Mucosa of descending colon (tissue), 3 donors: ENCODE results near the gene TEK. TPM values are rescaled to one million over a fixed set of nuclear protein-coding genes. Genes with fewer than 3 reads are reported as not detected.

Experiments used
- ATAC-seq: fragments of 200-7000 bp; cut with Tn5 transposase; one replicate; pipeline ENCODE4 v1.9.1; 2020; ENCODE audit warnings: mild to moderate bottlenecking, moderate library complexity
- DNase-seq, 3 donors: peaks; one replicate each; pipeline ENCODE4 v3.0.0-alpha.2; 2020
- H3K36me3 ChIP-seq: fragments of 200-600 bp; one replicate; pipeline ENCODE4 v1.8.0; 2021; ENCODE audit warnings: low read depth, mild to moderate bottlenecking
- H3K4me1 ChIP-seq: fragments of 200-600 bp; one replicate; pipeline ENCODE4 v1.8.0; 2021; ENCODE audit warnings: low read depth, mild to moderate bottlenecking
- H3K4me3 ChIP-seq: fragments of 200-600 bp; one replicate; pipeline ENCODE4 v1.8.0; 2021; ENCODE audit warnings: mild to moderate bottlenecking
- H3K9me3 ChIP-seq: fragments of 200-600 bp; one replicate; pipeline ENCODE4 v1.8.0; 2021; ENCODE audit warnings: mild to moderate bottlenecking
- CTCF ChIP-seq: fragments of 200-600 bp; IDR thresholded peaks from one replicate; pipeline ENCODE4 v1.8.0; 2022; ENCODE audit warnings: antibody characterized with exemption, mild to moderate bottlenecking
- intact Hi-C, 2 donors: fragments of 100-400 bp; cut with DNase I in 1 of 2; cut with micrococcal nuclease in 1 of 2; formaldehyde crosslinking; loops; one replicate each; pipeline versions ENCODE4 v1.11.0 to v1.11.1; 2022; cut with DNase I, micrococcal nuclease
- total RNA-seq, 3 donors: library from RNA; stranded (reverse); fragmentation: NEBNext Ultra II Directional in 2 of 3; extraction: Animal tissue kit (Norgen Biotek cat#: 25700) in 2 of 3; gene quantifications; one replicate each; pipeline versions ENCODE4 v1.2.1 to v1.2.4, GENCODE V29; 2021 to 2023
- donor health status: DM: no; HTN: no; CAD: no; lungs with moderate emphysema.
- donor health status: DM: no; HTN: no; CAD: no.
- donor health status: DM: no; HTN: yes; CAD: no.

The TEK gene
- total RNA-seq, 3 donors from 2014 or later, result 2.6 to 7.2 (median 3.9) TPM

GRCh38 chr9:27152405-27152718 lies 43.3 kb downstream of the TEK start:
- no peaks in the 10 kb centered on the region for H3K9me3 ChIP-seq
- ATAC-seq, result no peak
- intact Hi-C loops, result no loop called here
- no peaks in the 10 kb centered on the region for H3K36me3 ChIP-seq
- DNase-seq, result no peak
- no peak overlapping the region for H3K4me3 ChIP-seq
- peaks cover 5% of the 10 kb centered on the region for H3K4me1 ChIP-seq
- no peak for TF ChIP-seq CTCF

- DNase-seq (no peak), ATAC-seq (no peak)
- intact Hi-C loops, result no loop called here
- Histone ChIP-seq H3K4me3 (no peak overlapping the region), H3K4me1 (peaks cover 5% of the 10 kb centered on the region), H3K36me3 (no peaks in the 10 kb centered on the region), H3K9me3 (no peaks in the 10 kb centered on the region)
- no peak for TF ChIP-seq CTCF
Measured at GRCh38 chr9:27154908-27155307, 45.9 kb downstream of the TEK start.

GRCh38 chr9:27157097-27157496 lies 48.1 kb downstream of the TEK start:
- intact Hi-C loops, result no loop called here
- no peak for TF ChIP-seq CTCF
- H3K4me1 ChIP-seq, result no peaks in the 10 kb centered on the region
- H3K4me3 ChIP-seq, result no peak overlapping the region
- no peaks in the 10 kb centered on the region for H3K9me3 ChIP-seq
- ATAC-seq, result no peak
- DNase-seq, result no peak
- H3K36me3 ChIP-seq, result no peaks in the 10 kb centered on the region

DNA sequence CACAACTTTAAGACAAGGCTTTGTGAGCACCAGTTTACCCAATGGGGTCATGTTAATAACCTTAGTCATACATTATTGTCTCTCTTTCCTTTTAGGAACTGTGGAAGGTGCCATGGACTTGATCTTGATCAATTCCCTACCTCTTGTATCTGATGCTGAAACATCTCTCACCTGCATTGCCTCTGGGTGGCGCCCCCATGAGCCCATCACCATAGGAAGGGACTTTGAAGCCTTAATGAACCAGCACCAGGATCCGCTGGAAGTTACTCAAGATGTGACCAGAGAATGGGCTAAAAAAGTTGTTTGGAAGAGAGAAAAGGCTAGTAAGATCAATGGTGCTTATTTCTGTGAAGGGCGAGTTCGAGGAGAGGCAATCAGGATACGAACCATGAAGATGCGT lies 48.7 kb downstream of the TEK start:
- TF ChIP-seq CTCF, result no peak
- intact Hi-C loops, result no loop called here
- Histone ChIP-seq H3K4me3 (no peak overlapping the region), H3K36me3 (no peaks in the 10 kb centered on the region), H3K9me3 (no peaks in the 10 kb centered on the region), H3K4me1 (no peaks in the 10 kb centered on the region)
- no peak for DNase-seq
- no peak for ATAC-seq

- H3K9me3 ChIP-seq, result no peaks in the 10 kb centered on the region
- H3K4me1 ChIP-seq, result no peaks in the 10 kb centered on the region
- intact Hi-C loops, result no loop called here
- DNase-seq (no peak), ATAC-seq (no peak)
- H3K4me3 ChIP-seq, result no peak overlapping the region
- H3K36me3 ChIP-seq, result no peaks in the 10 kb centered on the region
- TF ChIP-seq CTCF, result no peak
Measured at GRCh38 chr9:27160636-27161035, 51.6 kb downstream of the TEK start.

GRCh38 chr9:27162045-27162444 lies 53.0 kb downstream of the TEK start:
- no peak for ATAC-seq
- DNase-seq, result no peak
- TF ChIP-seq CTCF, result no peak
- intact Hi-C loops, result no loop called here
- Histone ChIP-seq H3K36me3 (no peaks in the 10 kb centered on the region), H3K4me3 (no peak overlapping the region), H3K4me1 (no peaks in the 10 kb centered on the region), H3K9me3 (no peaks in the 10 kb centered on the region)
